ENCODE data around the gene ATG7.

DNA sequence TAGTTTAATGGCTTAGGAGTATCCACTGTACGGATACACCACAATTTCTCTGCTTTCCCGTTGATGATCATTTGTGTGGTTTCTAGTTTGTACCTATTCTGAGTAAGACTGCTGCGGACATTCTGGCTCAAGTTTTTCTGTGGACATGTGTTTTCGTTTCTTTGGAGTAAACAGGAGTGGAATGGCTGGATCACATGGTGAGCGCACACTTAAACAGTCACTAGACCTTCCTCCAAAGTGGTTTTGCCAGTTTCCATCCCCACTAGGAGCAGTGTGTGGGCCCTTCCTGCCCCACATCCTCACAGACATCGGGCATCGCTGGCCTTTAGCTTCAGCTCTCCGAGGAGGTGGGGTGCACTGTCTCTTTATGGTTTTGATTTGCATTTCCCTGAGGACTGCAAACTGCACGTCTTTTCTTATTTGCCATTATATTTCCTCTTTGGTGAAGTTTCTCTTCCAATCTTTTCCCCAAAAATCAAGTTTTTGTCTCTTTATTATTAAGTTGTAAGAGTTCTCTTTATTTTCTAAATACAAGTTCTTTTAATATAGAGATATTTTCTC lies 277.5 kb downstream of the ATG7 start:
- TF ChIP-seq, protein P1, sequence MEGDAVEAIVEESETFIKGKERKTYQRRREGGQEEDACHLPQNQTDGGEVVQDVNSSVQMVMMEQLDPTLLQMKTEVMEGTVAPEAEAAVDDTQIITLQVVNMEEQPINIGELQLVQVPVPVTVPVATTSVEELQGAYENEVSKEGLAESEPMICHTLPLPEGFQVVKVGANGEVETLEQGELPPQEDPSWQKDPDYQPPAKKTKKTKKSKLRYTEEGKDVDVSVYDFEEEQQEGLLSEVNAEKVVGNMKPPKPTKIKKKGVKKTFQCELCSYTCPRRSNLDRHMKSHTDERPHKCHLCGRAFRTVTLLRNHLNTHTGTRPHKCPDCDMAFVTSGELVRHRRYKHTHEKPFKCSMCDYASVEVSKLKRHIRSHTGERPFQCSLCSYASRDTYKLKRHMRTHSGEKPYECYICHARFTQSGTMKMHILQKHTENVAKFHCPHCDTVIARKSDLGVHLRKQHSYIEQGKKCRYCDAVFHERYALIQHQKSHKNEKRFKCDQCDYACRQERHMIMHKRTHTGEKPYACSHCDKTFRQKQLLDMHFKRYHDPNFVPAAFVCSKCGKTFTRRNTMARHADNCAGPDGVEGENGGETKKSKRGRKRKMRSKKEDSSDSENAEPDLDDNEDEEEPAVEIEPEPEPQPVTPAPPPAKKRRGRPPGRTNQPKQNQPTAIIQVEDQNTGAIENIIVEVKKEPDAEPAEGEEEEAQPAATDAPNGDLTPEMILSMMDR (IDR thresholded peaks at IDR 0.05): no peak
- TF ChIP-seq POLR2A (IDR thresholded peaks at IDR 0.05): peak in 1 of 2 donors; percentile 45

Data from thyroid gland (tissue), 4 donors.